ENCODE measurements around the gene FYCO1. TPM values are rescaled to one million over a fixed set of nuclear protein-coding genes. Genes with fewer than 3 reads are reported as not detected.

Gene FYCO1
- total and polyA plus RNA-seq, 2 experiments from 2014 or later = 7.5 to 23.0 TPM

DNA sequence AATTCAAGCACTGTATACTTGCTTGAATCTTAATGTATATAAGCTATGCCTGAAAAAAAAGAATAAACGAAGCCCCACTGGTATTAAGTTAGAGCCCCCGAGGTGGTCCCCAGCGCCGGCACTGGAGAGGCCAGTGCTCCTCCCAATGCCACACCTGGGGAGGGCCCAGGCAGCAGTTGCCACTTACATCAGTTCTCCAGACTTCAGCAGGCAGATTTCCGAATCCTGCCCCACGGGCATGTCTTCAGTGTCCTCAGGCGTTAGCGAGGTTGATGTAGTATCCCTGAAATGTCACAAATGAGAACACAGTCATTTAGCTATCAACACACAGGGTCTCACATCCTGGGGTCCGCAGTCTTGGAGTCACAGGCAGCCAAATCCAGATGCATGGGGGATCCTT lies 59.4 kb downstream of the FYCO1 start:
- peaks cover 4% of the 10 kb centered on the region for H3K36me3 ChIP-seq (replicated peaks; ENCODE audit: insufficient read depth, low read depth)
- no peak overlapping the region for H3K4me3 ChIP-seq
- no peak for DNase-seq (ENCODE audit: low spot score)
- H3K27ac ChIP-seq = no peak overlapping the region
- no peaks in the 10 kb centered on the region for H3K27me3 ChIP-seq
- WGBS (ENCODE audit: low lambda C conversion rate, missing lambda C conversion rate) = 88% methylated on average over 9 of the region's 9 CpGs
- no peak overlapping the region for H3K4me2 ChIP-seq
- no peak overlapping the region for H2AFZ ChIP-seq
- H3K9me2 ChIP-seq (replicated peaks; ENCODE audit: insufficient read depth) = no peaks in the 10 kb centered on the region
- TF ChIP-seq EZH2 (IDR thresholded peaks at IDR 0.05; ENCODE audit: borderline replicate concordance) (no peak), EZH2phosphoT487 (IDR thresholded peaks at IDR 0.05; ENCODE audit: low read depth, severe bottlenecking, unreplicated experiment) (no peak)
- TF ChIP-seq, protein P1, sequence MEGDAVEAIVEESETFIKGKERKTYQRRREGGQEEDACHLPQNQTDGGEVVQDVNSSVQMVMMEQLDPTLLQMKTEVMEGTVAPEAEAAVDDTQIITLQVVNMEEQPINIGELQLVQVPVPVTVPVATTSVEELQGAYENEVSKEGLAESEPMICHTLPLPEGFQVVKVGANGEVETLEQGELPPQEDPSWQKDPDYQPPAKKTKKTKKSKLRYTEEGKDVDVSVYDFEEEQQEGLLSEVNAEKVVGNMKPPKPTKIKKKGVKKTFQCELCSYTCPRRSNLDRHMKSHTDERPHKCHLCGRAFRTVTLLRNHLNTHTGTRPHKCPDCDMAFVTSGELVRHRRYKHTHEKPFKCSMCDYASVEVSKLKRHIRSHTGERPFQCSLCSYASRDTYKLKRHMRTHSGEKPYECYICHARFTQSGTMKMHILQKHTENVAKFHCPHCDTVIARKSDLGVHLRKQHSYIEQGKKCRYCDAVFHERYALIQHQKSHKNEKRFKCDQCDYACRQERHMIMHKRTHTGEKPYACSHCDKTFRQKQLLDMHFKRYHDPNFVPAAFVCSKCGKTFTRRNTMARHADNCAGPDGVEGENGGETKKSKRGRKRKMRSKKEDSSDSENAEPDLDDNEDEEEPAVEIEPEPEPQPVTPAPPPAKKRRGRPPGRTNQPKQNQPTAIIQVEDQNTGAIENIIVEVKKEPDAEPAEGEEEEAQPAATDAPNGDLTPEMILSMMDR (IDR thresholded peaks at IDR 0.05; ENCODE audit: poor library complexity) = no peak
- H3K4me1 ChIP-seq (ENCODE audit: insufficient read depth) = peaks cover 9% of the 10 kb centered on the region
- H3K79me2 ChIP-seq = no peaks in the 10 kb centered on the region
- H3K9me3 ChIP-seq (ENCODE audit: low read depth) = no peaks in the 10 kb centered on the region
- no peaks in the 10 kb centered on the region for H4K20me1 ChIP-seq (ENCODE audit: insufficient read depth, poor library complexity, severe bottlenecking)

DNA sequence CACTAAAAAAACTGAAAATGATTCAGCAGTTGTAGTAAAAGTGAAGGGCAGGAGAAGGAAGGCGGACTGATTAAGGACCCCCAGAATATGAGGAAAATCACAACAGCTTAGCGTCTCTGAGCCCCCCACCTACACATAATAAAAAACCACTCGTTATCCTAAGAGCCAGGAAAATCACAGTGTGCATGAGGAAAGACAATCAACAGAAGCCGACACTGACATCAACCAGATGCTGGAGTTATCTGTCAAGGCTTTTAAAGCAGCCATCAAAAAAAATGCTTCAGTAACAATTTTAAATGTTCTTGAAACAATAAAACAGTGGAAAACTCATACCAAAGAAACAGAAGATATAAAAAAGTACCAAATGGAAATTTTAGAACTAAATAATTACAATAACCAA lies 62.0 kb downstream of the FYCO1 start:
- DNase-seq (ENCODE audit: low spot score) = no peak
- Histone ChIP-seq H3K79me2 (no peaks in the 10 kb centered on the region), H3K27me3 (no peaks in the 10 kb centered on the region), H3K36me3 (replicated peaks; ENCODE audit: insufficient read depth, low read depth) (peaks cover 4% of the 10 kb centered on the region), H3K9me3 (ENCODE audit: low read depth) (no peaks in the 10 kb centered on the region), H4K20me1 (ENCODE audit: insufficient read depth, poor library complexity, severe bottlenecking) (no peaks in the 10 kb centered on the region), H3K9me2 (replicated peaks; ENCODE audit: insufficient read depth) (no peaks in the 10 kb centered on the region), H3K4me1 (ENCODE audit: insufficient read depth) (no peaks in the 10 kb centered on the region), H3K4me2 (no peak overlapping the region), H2AFZ (no peak overlapping the region), H3K4me3 (no peak overlapping the region), H3K27ac (no peak overlapping the region)
- TF ChIP-seq, protein P1 (IDR thresholded peaks at IDR 0.05; ENCODE audit: poor library complexity) = no peak
- TF ChIP-seq EZH2phosphoT487 (IDR thresholded peaks at IDR 0.05; ENCODE audit: low read depth, severe bottlenecking, unreplicated experiment) (no peak), EZH2 (IDR thresholded peaks at IDR 0.05; ENCODE audit: borderline replicate concordance) (no peak)
- 50% methylated on average over 4 of the region's 4 CpGs for WGBS (ENCODE audit: low lambda C conversion rate, missing lambda C conversion rate)

DNA sequence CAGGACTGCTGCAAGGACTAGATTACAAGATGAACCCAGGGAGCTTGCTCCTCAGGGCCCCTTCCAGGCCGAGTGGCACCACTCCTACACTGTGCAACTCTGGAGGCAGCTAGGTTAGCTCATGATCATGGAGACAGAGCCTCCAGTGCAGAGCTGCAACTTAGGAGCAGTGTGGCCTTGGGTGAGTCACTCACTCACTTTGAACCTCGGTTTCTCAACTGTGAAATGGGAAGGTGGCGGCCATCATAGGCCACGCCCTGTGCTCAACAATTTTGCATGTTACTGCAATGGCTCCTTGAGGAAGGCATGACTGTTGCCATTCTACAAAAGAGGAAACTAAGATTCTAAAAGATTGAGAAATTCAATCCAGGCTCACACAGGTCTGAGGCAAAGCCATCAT lies 63.5 kb downstream of the FYCO1 start:
- Histone ChIP-seq H3K9me3 (ENCODE audit: low read depth) (no peaks in the 10 kb centered on the region), H3K4me3 (no peak overlapping the region), H4K20me1 (ENCODE audit: insufficient read depth, poor library complexity, severe bottlenecking) (no peaks in the 10 kb centered on the region), H3K27ac (no peak overlapping the region), H3K79me2 (no peaks in the 10 kb centered on the region), H2AFZ (no peak overlapping the region), H3K4me2 (no peak overlapping the region), H3K27me3 (no peaks in the 10 kb centered on the region), H3K4me1 (ENCODE audit: insufficient read depth) (no peaks in the 10 kb centered on the region), H3K9me2 (replicated peaks; ENCODE audit: insufficient read depth) (no peaks in the 10 kb centered on the region), H3K36me3 (replicated peaks; ENCODE audit: insufficient read depth, low read depth) (peaks cover 4% of the 10 kb centered on the region)
- no peak for DNase-seq (ENCODE audit: low spot score)
- 94% methylated on average over 4 of the region's 4 CpGs for WGBS (ENCODE audit: low lambda C conversion rate, missing lambda C conversion rate)
- TF ChIP-seq EZH2 (IDR thresholded peaks at IDR 0.05; ENCODE audit: borderline replicate concordance) (no peak), EZH2phosphoT487 (IDR thresholded peaks at IDR 0.05; ENCODE audit: low read depth, severe bottlenecking, unreplicated experiment) (no peak)
- TF ChIP-seq, protein P1 (IDR thresholded peaks at IDR 0.05; ENCODE audit: poor library complexity) = no peak

DNA sequence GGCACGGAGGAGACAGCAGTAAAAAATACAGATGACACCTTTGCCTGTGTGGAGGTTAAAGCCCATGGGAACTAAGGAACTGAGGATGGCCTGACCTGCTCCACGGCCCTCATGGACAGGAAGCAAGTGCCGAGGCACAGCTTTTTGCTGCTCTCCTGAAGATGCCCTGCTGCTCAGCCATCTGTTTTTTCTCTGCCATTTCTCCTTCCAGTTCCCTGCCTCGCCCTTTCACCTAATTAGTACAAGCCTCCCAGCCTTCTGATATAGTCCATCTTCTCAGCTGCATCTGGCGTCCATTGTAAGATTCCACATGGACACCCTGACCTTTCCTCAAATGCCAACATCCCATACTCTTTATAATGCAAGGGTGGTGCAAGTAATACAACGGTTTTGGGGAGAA lies 64.1 kb downstream of the FYCO1 start:
- Histone ChIP-seq H2AFZ (no peak overlapping the region), H3K4me3 (no peak overlapping the region), H3K79me2 (no peaks in the 10 kb centered on the region), H3K36me3 (replicated peaks; ENCODE audit: insufficient read depth, low read depth) (peaks cover 4% of the 10 kb centered on the region), H3K4me2 (no peak overlapping the region), H3K27me3 (no peaks in the 10 kb centered on the region), H4K20me1 (ENCODE audit: insufficient read depth, poor library complexity, severe bottlenecking) (no peaks in the 10 kb centered on the region), H3K27ac (no peak overlapping the region), H3K9me3 (ENCODE audit: low read depth) (no peaks in the 10 kb centered on the region), H3K9me2 (replicated peaks; ENCODE audit: insufficient read depth) (no peaks in the 10 kb centered on the region), H3K4me1 (ENCODE audit: insufficient read depth) (no peaks in the 10 kb centered on the region)
- DNase-seq (ENCODE audit: low spot score) = no peak
- no peak for TF ChIP-seq EZH2phosphoT487 (IDR thresholded peaks at IDR 0.05; ENCODE audit: low read depth, severe bottlenecking, unreplicated experiment)
- TF ChIP-seq EZH2 (IDR thresholded peaks at IDR 0.05; ENCODE audit: borderline replicate concordance) = no peak
- TF ChIP-seq, protein P1 (IDR thresholded peaks at IDR 0.05; ENCODE audit: poor library complexity) = no peak
- 81% methylated on average over 6 of the region's 6 CpGs for WGBS (ENCODE audit: low lambda C conversion rate, missing lambda C conversion rate)

All from hepatocyte (in vitro differentiated cells).